AG09309 (cell line): ENCODE data around the gene SNAP23.

ENCODE experiments used
- DNase-seq: peaks from one replicate; pipeline ENCODE4 v3.0.0-alpha.2; 2010; ENCODE audit warnings: low read depth
- H3K4me3 ChIP-seq: 2 replicates; pipeline ENCODE4 v1.5.1; 2011; ENCODE audit warnings: mild to moderate bottlenecking, low read depth, low read length, moderate library complexity; ENCODE audit not compliant: control insufficient read depth
- CTCF ChIP-seq: IDR thresholded peaks from 2 replicates; pipeline ENCODE4 v1.5.1; 2011; ENCODE audit warnings: mild to moderate bottlenecking, low read depth, low read length, inconsistent platforms; ENCODE audit not compliant: insufficient read depth, control insufficient read depth; ENCODE audit errors: missing control alignments

Gene SNAP23

GRCh38 chr15:42493679-42494078 lies 1.8 kb upstream of the SNAP23 start:
- DNase-seq = no peak
- H3K4me3 ChIP-seq = no peak overlapping the region
- no peak for TF ChIP-seq CTCF

- DNase-seq = no peak
- H3K4me3 ChIP-seq = peak overlapping the region; percentile 85
- TF ChIP-seq CTCF = no peak
These were observed 455 bp upstream of the SNAP23 start for GRCh38 chr15:42494998-42495360.

- no peak for DNase-seq
- no peak for TF ChIP-seq CTCF
- no peak overlapping the region for H3K4me3 ChIP-seq
These were observed 3.0 kb downstream of the SNAP23 start for GRCh38 chr15:42498212-42499068.

GRCh38 chr15:42499858-42500609 lies 4.6 kb downstream of the SNAP23 start:
- DNase-seq = no peak
- H3K4me3 ChIP-seq = no peak overlapping the region
- no peak for TF ChIP-seq CTCF

- DNase-seq = no peak
- H3K4me3 ChIP-seq = no peak overlapping the region
- TF ChIP-seq CTCF = no peak
These were observed 7.0 kb downstream of the SNAP23 start for GRCh38 chr15:42502477-42502876.

GRCh38 chr15:42503825-42504224 lies 8.4 kb downstream of the SNAP23 start:
- no peak overlapping the region for H3K4me3 ChIP-seq
- no peak for TF ChIP-seq CTCF
- no peak for DNase-seq
